ENCODE data around the gene PPFIA2. TPM values are rescaled to one million over a fixed set of nuclear protein-coding genes. Genes with fewer than 3 reads are reported as not detected.

PPFIA2 gene
- total and polyA plus RNA-seq, 9 of the 15 experiments (the other 6 are each of a cell fraction or from before 2014, with no cell fraction given) = not detected

DNA sequence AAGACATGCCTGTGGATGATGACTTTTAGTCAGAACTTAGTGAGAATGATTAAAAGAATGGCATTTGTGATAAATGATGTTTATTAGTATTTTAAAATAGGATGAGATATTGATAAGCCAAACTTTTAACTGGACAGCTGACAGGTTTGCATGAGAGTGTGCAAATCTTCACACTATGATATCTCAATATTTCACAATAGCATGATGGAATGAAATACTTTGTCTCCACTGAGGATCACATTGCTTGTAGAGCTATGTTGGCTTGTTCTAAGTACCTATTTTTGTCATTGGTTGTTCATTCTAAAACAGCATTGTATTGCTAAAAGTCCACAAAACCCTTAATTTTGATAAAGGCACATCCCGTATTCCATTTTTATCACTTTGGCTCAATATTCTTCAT is 359.1 kb downstream of the PPFIA2 start:
- H3K36me3 ChIP-seq (ENCODE audit: control insufficient read depth, insufficient read depth, low read length) = no peaks in the 10 kb centered on the region
- BruUV-seq (replicated peaks) = no TSS peak
- FAIRE-seq (no peak), ATAC-seq (no peak), DNase-seq (ENCODE audit: extremely low read depth in 1 of 4, low spot score in 3 of 4) (no peak)
- H3K79me2 ChIP-seq (ENCODE audit: control insufficient read depth, insufficient read depth, low read length) = no peaks in the 10 kb centered on the region
- H3K4me1 ChIP-seq (replicated peaks in 1 of 2; ENCODE audit: control insufficient read depth in 2 of 2, insufficient read depth in 2 of 2, low read length in 2 of 2) = no peaks in the 10 kb centered on the region
- no peaks in the 10 kb centered on the region for H3K27me3 ChIP-seq (ENCODE audit: control insufficient read depth in 2 of 2, insufficient read depth in 2 of 2, low read length in 2 of 2)
- TF ChIP-seq KAT2B (IDR thresholded peaks at IDR 0.05; ENCODE audit: low read depth, low read length) (no peak), RBBP5 (IDR thresholded peaks at IDR 0.05; ENCODE audit: borderline replicate concordance, insufficient read depth, low read length, poor library complexity, severe bottlenecking) (no peak), SMAD4 (CRISPR knock-in tag; conservative IDR thresholded peaks at IDR 0.05) (no peak), SREBF1 (IDR thresholded peaks at IDR 0.05; ENCODE audit: borderline replicate concordance, low read depth, low read length) (no peak), ZFP36 (IDR thresholded peaks at IDR 0.05; ENCODE audit: low read depth, low read length, partially characterized antibody) (no peak), MCM2 (IDR thresholded peaks at IDR 0.05; ENCODE audit: low read depth) (no peak), CREM (IDR thresholded peaks at IDR 0.05; ENCODE audit: low read depth) (no peak), TSC22D4 (tag; IDR thresholded peaks at IDR 0.05) (no peak)
- TF ChIP-seq, protein P1, sequence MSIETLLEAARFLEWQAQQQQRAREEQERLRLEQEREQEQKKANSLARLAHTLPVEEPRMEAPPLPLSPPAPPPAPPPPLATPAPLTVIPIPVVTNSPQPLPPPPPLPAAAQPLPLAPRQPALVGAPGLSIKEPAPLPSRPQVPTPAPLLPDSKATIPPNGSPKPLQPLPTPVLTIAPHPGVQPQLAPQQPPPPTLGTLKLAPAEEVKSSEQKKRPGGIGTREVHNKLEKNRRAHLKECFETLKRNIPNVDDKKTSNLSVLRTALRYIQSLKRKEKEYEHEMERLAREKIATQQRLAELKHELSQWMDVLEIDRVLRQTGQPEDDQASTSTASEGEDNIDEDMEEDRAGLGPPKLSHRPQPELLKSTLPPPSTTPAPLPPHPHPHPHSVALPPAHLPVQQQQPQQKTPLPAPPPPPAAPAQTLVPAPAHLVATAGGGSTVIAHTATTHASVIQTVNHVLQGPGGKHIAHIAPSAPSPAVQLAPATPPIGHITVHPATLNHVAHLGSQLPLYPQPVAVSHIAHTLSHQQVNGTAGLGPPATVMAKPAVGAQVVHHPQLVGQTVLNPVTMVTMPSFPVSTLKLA (conservative IDR thresholded peaks at IDR 0.05) = no peak
- no peaks in the 10 kb centered on the region for H3K9me1 ChIP-seq (ENCODE audit: control insufficient read depth, insufficient read depth, low read length)
- no peaks in the 10 kb centered on the region for H4K20me1 ChIP-seq (replicated peaks; ENCODE audit: control insufficient read depth, insufficient read depth, low read length)
- intact Hi-C loops (cut with micrococcal nuclease) (no loop called here), in situ Hi-C loops (cut with MboI) (no loop called here)
- H3K27ac ChIP-seq (ENCODE audit: extremely low read depth, low read depth, low read length) = no peak overlapping the region
- no peaks in the 10 kb centered on the region; the same call in 1 of the 2 replicates for H3K9me3 ChIP-seq (replicated peaks; ENCODE audit: control insufficient read depth, insufficient read depth, low read depth, low read length)
- CTCF ChIA-PET (ENCODE audit: low intra/inter-chr PET ratio) = no interaction called here
- H3K9ac ChIP-seq (ENCODE audit: insufficient read depth in 1 of 2, low read depth in 2 of 2, low read length in 2 of 2) = no peak overlapping the region
- 0% methylated on average over 1 of the region's 1 CpG for WGBS (ENCODE audit: insufficient coverage, low coverage, missing lambda C conversion rate)
- no peak overlapping the region for H2AFZ ChIP-seq (ENCODE audit: low read depth, low read length)
- POLR2A ChIA-PET = no interaction called here
- H3K4me3 ChIP-seq = no peak overlapping the region
- H3K4me2 ChIP-seq (ENCODE audit: insufficient read depth, low read length) = no peak overlapping the region
